Left renal cortex interstitium (tissue), 4 donors: ENCODE data around the gene CT45A9. TPM values are rescaled to one million over a fixed set of nuclear protein-coding genes. Genes with fewer than 3 reads are reported as not detected.
"Not testable (repeated sequence)": the region's sequence is repeated elsewhere in the genome, so short reads cannot be mapped to it uniquely, and the experiment has no call there.

Source experiments
- DNase-seq, 4 donors: peaks; one replicate each; pipeline ENCODE4 v3.0.0-alpha.2; 2013; ENCODE audit warnings: low read depth in 4 of 4, low spot score in 2 of 4, missing footprints in 1 of 4
- polyA plus RNA-seq, 4 donors: library from polyadenylated mRNA; unstranded; fragments of 120-200 nt; gene quantifications; one replicate each; pipeline ENCODE4 v1.2.1, GENCODE V29; 2013; ENCODE audit not compliant: insufficient read length in 4 of 4

Gene CT45A9, protein sequence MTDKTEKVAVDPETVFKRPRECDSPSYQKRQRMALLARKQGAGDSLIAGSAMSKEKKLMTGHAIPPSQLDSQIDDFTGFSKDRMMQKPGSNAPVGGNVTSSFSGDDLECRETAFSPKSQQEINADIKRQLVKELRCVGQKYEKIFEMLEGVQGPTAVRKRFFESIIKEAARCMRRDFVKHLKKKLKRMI
- not detected for polyA plus RNA-seq

DNA sequence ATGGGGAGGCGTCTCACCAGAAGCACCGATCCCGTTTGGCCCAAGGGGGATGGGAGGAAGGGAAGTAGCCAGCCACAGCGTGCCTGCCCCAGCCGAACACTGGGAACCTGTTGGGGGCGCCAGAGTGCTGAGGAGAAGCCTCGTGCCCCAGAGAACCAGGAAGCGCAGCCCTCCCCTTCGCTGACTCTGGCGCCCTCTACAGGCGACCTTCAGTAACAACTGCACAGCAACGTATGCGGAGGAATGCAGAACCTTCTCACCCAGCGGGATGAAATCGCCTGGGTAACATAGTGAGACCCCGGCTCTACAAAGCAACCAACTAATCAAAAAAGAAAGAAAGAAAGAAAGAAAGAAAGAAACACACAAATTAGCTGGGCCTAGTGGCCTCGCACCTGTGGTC lies at the start of gene CT45A9:
Gene CT45A9 (minus strand): TSS at position 101 of the 400 bp plus-strand sequence. CDS start 3,751 bp downstream, outside the sequence.
- not testable (repeated sequence) for DNase-seq

DNA sequence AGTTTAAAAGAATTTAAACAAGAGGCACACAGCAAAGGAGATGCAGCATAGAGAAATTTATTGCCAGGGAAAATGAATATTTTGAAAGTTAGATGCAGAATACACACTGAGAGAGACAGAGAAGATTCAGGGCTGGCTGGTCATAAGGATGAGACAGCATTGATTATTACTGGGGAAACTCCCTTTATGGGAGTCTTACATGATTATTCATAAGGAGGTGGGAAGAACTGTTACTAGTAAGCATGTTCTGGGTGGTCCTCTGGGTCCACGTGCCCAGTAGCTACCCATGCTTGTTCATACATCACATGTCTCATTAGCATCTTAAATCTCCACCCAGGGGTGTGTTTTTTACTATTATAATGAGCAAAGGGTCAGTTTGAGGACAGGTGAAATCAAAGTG lies 48.9 kb upstream of the CT45A9 start:
- DNase-seq, result not testable (repeated sequence)

DNA sequence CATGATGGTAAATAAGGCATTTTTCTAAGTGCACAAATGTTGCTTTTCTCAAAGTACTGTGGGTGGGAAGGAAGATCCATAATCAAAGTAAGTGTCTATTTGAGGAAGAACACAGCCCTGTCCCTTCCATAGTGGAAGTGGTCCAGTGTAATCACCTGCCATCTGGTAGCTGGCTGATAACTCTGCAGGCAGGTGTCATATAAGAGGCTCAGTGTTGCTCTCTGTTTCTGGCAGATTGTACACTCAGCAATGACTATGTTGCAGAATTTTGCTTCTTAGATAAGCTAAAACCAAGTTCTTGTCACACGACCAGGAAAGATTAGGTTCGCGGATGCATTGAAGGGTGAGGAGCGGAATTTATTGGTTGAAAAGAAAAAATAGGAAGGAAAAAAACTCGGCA lies 42.8 kb upstream of the CT45A9 start:
- no peak for DNase-seq

DNA sequence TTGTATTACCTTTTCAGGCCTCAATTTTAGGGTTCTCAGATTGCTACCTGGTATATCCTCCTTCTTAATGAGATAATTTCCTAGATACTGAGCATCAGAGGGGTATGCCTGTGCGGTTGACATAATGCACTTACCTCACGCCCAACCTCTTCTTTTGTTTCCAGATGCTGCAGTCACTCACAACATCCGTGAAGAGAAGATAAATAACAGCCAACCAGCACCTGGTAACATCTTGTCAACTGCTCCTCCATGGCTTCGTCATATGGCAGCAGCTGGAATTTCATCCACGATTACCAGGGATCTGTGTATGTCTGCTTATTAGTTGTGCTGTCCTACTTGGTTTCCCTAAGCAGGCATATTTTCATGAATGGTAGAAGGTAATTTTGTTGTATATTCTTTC lies 38.6 kb upstream of the CT45A9 start:
- DNase-seq, result no peak

DNA sequence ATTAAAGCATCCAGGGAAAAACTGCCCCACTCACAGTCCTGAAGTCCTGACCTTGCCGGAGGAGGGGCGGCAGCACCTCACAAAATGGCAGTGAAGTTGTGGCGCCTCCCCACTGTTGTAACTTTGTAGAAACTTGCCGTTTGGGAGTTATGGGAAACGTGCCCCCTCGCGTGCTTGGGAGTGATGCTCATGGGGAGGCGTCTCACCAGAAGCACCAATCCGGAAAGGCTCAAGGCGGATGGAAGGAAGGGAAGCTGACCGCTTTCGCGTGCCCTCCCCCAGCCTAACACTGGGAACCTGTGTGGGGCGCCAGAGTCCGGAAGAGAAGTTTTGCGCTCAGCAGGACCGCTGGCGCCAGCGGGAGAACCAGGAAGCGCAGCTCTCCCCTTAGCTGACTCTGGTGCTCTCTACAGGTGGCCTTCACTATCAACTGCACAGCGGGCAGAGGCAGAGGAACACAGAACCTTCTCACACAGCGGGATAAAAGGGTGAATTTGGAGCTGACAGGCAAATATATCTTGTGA lies 21.7 kb upstream of the CT45A9 start, which contains the start of the genes CT45A10 and SAGE1:
Gene CT45A10 (minus strand): TSS at position 151 of the 524 bp plus-strand sequence. CDS start 8,100 bp downstream, outside the sequence.
Gene SAGE1 (plus strand): TSS at position 423 of the 524 bp plus-strand sequence. CDS start 2,527 bp downstream, outside the sequence.
- DNase-seq, result no peak

DNA sequence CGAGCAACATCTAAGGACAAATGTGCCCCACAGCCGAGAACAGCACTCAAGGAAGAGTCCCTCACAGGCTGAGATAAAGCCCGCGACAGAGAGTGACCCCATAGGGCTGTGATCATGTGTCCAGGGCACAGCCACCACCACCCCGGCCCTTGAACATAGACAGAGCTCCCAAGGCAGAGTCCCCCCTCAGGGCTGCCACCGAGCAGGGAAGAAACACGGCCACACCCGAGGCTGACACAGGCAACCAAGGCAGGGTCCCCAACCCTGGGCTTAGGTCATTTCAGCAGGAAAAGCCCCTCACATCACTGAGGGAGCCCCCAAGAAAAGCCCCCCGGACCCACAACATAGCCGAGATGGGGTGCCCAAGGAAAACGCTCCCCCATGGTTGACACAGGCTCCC lies 21.2 kb upstream of the CT45A9 start:
- no peak for DNase-seq

DNA sequence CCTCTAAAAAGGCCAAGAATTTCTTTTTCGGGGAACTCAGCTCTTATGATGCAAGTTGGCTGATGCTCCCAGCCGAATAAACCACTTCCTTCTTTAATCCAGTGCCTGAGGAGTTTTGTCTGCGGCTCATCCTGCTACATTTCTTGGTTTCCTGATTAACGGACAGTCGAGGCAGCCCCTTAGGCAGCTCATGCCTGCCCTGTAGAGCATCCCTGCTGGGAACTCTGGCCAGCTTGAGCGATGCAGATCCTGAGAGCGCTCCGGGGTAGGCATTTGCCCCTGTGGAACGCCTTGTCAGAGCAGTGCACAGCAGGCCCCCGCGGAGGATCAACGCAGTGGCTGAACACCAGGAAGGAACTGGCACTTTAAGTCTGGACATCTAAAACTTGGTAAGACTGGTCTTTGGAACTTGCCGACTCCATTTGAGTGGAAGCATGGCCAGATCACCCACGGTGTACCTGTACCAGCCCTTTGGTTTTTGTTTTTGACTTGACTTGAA lies 18.5 kb upstream of the CT45A9 start:
- DNase-seq, result no peak

DNA sequence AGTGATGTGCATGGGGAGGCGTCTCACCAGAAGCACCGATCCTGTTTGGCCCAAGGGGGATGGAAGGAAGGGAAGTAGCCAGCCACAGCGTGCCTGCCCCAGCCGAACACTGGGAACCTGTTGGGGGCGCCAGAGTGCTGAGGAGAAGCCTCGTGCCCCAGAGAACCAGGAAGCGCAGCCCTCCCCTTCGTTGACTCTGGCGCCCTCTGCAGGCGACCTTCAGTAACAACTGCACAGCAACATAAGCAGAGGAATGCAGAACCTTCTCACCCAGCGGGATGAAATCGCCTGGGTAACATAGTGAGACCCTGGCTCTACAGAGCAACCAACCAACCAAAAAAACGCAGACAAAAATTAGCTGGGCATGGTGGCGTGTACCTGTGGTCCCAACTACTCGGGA lies 17.4 kb upstream of the CT45A9 start:
- not testable (repeated sequence) for DNase-seq

DNA sequence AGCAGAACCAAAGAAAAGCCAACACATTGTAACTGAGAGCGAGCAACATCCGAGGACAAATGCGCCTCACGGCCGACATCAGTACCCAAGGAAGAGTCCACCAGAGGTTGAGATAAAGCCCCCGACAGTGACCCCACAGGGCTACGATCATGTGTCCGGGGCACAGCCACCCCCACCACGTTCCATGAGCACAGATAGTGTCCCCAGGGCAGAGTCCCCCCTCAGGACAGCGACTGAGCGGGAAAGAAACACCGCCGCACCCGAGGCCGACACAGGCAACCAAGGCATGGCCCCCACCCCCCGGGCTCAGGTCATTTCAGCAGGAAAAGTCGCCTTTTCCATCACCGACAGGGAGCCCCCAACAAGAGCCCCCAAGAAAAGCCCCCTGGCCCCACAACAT lies 16.6 kb upstream of the CT45A9 start:
- DNase-seq, result not testable (repeated sequence)

DNA sequence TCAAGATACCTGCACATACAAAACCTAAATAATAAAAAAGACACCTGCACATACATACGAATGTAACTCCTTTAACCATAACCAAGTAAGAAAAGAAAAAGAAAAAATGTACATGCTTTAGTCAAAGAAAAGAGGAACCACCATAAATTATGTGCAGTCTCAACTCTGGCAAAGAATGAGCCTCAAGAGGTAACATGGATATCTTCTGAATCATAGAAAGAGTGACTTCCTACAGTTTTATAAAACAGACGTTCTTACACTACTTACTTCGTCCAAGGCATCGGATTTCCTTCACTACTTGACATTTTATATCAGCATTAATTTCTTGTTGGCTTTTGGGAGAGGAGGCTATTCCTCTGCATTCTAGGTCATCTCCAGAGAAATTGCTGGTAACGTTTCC lies 11.1 kb upstream of the CT45A9 start:
- DNase-seq, result not testable (repeated sequence)

DNA sequence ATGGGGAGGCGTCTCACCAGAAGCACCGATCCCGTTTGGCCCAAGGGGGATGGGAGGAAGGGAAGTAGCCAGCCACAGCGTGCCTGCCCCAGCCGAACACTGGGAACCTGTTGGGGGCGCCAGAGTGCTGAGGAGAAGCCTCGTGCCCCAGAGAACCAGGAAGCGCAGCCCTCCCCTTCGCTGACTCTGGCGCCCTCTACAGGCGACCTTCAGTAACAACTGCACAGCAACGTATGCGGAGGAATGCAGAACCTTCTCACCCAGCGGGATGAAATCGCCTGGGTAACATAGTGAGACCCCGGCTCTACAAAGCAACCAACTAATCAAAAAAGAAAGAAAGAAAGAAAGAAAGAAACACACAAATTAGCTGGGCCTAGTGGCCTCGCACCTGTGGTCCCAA lies 17.2 kb downstream of the CT45A9 start, which contains the start of gene CT45A8:
Gene CT45A8 (minus strand): TSS at position 101 of the 400 bp plus-strand sequence. CDS start 3,755 bp downstream, outside the sequence.
- not testable (repeated sequence) for DNase-seq

DNA sequence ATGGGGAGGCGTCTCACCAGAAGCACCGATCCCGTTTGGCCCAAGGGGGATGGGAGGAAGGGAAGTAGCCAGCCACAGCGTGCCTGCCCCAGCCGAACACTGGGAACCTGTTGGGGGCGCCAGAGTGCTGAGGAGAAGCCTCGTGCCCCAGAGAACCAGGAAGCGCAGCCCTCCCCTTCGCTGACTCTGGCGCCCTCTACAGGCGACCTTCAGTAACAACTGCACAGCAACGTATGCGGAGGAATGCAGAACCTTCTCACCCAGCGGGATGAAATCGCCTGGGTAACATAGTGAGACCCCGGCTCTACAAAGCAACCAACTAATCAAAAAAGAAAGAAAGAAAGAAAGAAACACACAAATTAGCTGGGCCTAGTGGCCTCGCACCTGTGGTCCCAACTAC lies 34.4 kb downstream of the CT45A9 start, which contains the start of gene CT45A7:
Gene CT45A7 (minus strand): TSS at position 101 of the 400 bp plus-strand sequence. CDS start 3,747 bp downstream, outside the sequence.
- DNase-seq, result not testable (repeated sequence)

DNA sequence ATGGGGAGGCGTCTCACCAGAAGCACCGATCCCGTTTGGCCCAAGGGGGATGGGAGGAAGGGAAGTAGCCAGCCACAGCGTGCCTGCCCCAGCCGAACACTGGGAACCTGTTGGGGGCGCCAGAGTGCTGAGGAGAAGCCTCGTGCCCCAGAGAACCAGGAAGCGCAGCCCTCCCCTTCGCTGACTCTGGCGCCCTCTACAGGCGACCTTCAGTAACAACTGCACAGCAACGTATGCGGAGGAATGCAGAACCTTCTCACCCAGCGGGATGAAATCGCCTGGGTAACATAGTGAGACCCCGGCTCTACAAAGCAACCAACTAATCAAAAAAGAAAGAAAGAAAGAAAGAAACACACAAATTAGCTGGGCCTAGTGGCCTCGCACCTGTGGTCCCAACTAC lies 51.7 kb downstream of the CT45A9 start, which contains the start of gene CT45A2:
Gene CT45A2 (minus strand): TSS at position 101 of the 400 bp plus-strand sequence. CDS start 3,747 bp downstream, outside the sequence.
- not testable (repeated sequence) for DNase-seq

Other genes starting within 250 kb of the CT45A9 start
- gene CT45A1, start 158.2 kb downstream of the CT45A9 start, polyA plus RNA-seq, result not detected
- gene CT45A3, start 103.6 kb downstream of the CT45A9 start, polyA plus RNA-seq, result not detected
- gene CT45A5, start 86.3 kb downstream of the CT45A9 start, polyA plus RNA-seq, result not detected
- gene CT45A6, start 69.0 kb downstream of the CT45A9 start, polyA plus RNA-seq, result not detected
- gene CT45A2, start 51.8 kb downstream of the CT45A9 start, polyA plus RNA-seq, result not detected
- gene CT45A7, start 34.5 kb downstream of the CT45A9 start, polyA plus RNA-seq, result not detected
- gene CT45A8, start 17.3 kb downstream of the CT45A9 start, polyA plus RNA-seq, result not detected
- not detected for gene CT45A10, start 21.6 kb upstream of the CT45A9 start, polyA plus RNA-seq
- gene SAGE1, start 21.9 kb upstream of the CT45A9 start, polyA plus RNA-seq, result not detected
- 10 to 100 TPM; 23.8 to 31.0 (median 27.8) TPM for gene MMGT1, start 102.2 kb upstream of the CT45A9 start, polyA plus RNA-seq
- 10 to 100 TPM; 14.9 to 17.4 (median 17.1) TPM for gene SLC9A6, start 113.6 kb upstream of the CT45A9 start, polyA plus RNA-seq